SK-N-MC (cell line): Measurements from ENCODE around the gene ANKRD10.

ENCODE experiments used
- EZH2 ChIP-seq: fragments of 200-600 bp; sonication (generic); IDR thresholded peaks from one replicate; pipeline ENCODE4 v1.6.1; 2017; ENCODE audit warnings: antibody characterized with exemption
- FOXP2 ChIP-seq: optimal IDR thresholded peaks from 2 replicates; pipeline ENCODE3; 2011; ENCODE audit warnings: mild to moderate bottlenecking, moderate library complexity; ENCODE audit not compliant: insufficient read depth; ENCODE audit errors: extremely low read length, control extremely low read depth
- POLR2AphosphoS5 ChIP-seq: IDR thresholded peaks from 2 replicates; pipeline ENCODE4 v1.6.1; 2012; ENCODE audit warnings: mild to moderate bottlenecking, low read depth, low read length, borderline replicate concordance

GRCh38 chr13:110869231-110869804 is 45.6 kb downstream of the ANKRD10 start:
- no peak for TF ChIP-seq EZH2
- TF ChIP-seq POLR2AphosphoS5 = no peak
- TF ChIP-seq FOXP2 = no peak
